GM13976 (cell line): ENCODE data around the gene USP25.

Source experiments
- DNase-seq: peaks from one replicate; pipeline ENCODE4 v3.0.0; 2012; ENCODE audit warnings: low spot score
- CTCF ChIP-seq: IDR thresholded peaks from 2 replicates; pipeline ENCODE4 v1.5.1; 2012; ENCODE audit warnings: borderline replicate concordance, mild to moderate bottlenecking; ENCODE audit not compliant: insufficient read depth; ENCODE audit errors: extremely low read depth, missing control alignments, control extremely low read depth
- in situ Hi-C: fragments of 300-500 bp; cut with MboI; formaldehyde crosslinking; loops from one replicate; pipeline ENCODE4 v1.12.0; 2022; ENCODE audit warnings: low sequenced_read_pairs, mixed read lengths, inconsistent platforms; ENCODE audit not compliant: unreplicated experiment

The USP25 gene

GRCh38 chr21:15749861-15750159 lies 20.0 kb downstream of the USP25 start:
- in situ Hi-C loops, result no loop called here
- no peak for DNase-seq
- TF ChIP-seq CTCF, result no peak

- in situ Hi-C loops, result no loop called here
These were observed 21.3 kb downstream of the USP25 start for GRCh38 chr21:15751037-15751436.

GRCh38 chr21:15751546-15751945 lies 21.8 kb downstream of the USP25 start:
- TF ChIP-seq CTCF, result no peak
- in situ Hi-C loops, result no loop called here
- DNase-seq, result no peak

More at GRCh38 chr21:15751037-15751436, 21.3 kb downstream of the USP25 start:
- no peak for TF ChIP-seq CTCF
- no peak for DNase-seq

GRCh38 chr21:15752763-15753407 lies 23.1 kb downstream of the USP25 start:
- no peak for TF ChIP-seq CTCF
- no peak for DNase-seq
- in situ Hi-C loops, result no loop called here

GRCh38 chr21:15753741-15754140 lies 24.0 kb downstream of the USP25 start:
- in situ Hi-C loops, result no loop called here
- TF ChIP-seq CTCF, result no peak
- DNase-seq, result no peak

GRCh38 chr21:15754640-15755039 lies 24.9 kb downstream of the USP25 start:
- TF ChIP-seq CTCF, result no peak
- in situ Hi-C loops, result no loop called here
- DNase-seq, result no peak
